K562 (cell line): Measurements from ENCODE around the gene PLCB1. TPM values are rescaled to one million over a fixed set of nuclear protein-coding genes. Genes with fewer than 3 reads are reported as not detected.

Experiments used
- MGA ChIP-seq: fragments of 450-650 bp; IDR thresholded peaks from 2 replicates; pipeline ENCODE4 v1.6.1; 2016; ENCODE audit warnings: mild to moderate bottlenecking, moderate library complexity
- ZBTB12 ChIP-seq: fragments of 250-450 bp; sonication (Bioruptor Pico); IDR thresholded peaks from 2 replicates; pipeline ENCODE4 v1.4.0; 2020
- polyA plus RNA-seq, 8 experiments: library from polyadenylated mRNA; depleted of rRNA in 4 of 8; stranded (reverse) in 5 of 8; unstranded in 3 of 8; fragments of >200 nt; fragmentation: Nextera tagmentation in 2 of 8; fragmentation: Illumina TruSeq in 1 of 8; extraction: Ambion mirVana in 2 of 8; extraction: Trizol in 1 of 8; gene quantifications; 2 replicates each; pipeline versions ENCODE4 v1.2.1 to v1.2.3, GENCODE V29; 2011 to 2014; ENCODE audit warnings: inconsistent platforms in 1 of 8, missing spikeins in 1 of 8
- total RNA-seq, 7 experiments: library from RNA; depleted of rRNA in 6 of 7; stranded (reverse); fragments of >200 nt in 6 of 7; fragmentation: Illumina TruSeq in 2 of 7; extraction: Trizol in 2 of 7; gene quantifications; 2 replicates each; pipeline versions ENCODE4 v1.2.1 to v1.2.3, GENCODE V29; 2011 to 2021; ENCODE audit warnings: low replicate concordance in 1 of 7

The PLCB1 gene
- total and polyA plus RNA-seq, 9 of the 15 experiments (the other 6 are each of a cell fraction or from before 2014, with no cell fraction given): 0.34 to 3.1 (median 1.3) TPM

GRCh38 chr20:8153281-8153908 lies 21.3 kb downstream of the PLCB1 start (continued):
- TF ChIP-seq MGA (no peak), ZBTB12 (CRISPR knock-in tag) (no peak)
